Gastroesophageal sphincter (tissue), 4 donors: ENCODE results near the gene SLC4A11. TPM values are rescaled to one million over a fixed set of nuclear protein-coding genes. Genes with fewer than 3 reads are reported as not detected.

Source experiments
- ATAC-seq: fragments of 150-250 bp; one replicate; pipeline ENCODE4 v1.9.1; 2016; ENCODE audit warnings: mild to moderate bottlenecking, moderate library complexity
- H3K27ac ChIP-seq, 4 donors: fragments of 200-600 bp; sonication (generic) in 3 of 4; 1 replicate in 3 of 4; 2 replicates in 1 of 4; pipeline ENCODE4 v1.5.1; 2016 to 2019
- H3K27me3 ChIP-seq: fragments of 200-600 bp; sonication (generic); one replicate; pipeline ENCODE4 v1.5.1; 2019
- H3K36me3 ChIP-seq, 2 donors: fragments of 200-600 bp; sonication (generic); one replicate each; pipeline ENCODE4 v1.5.1; 2019; ENCODE audit warnings: control low read depth in 1 of 2
- H3K4me1 ChIP-seq, 3 donors: fragments of 200-600 bp; sonication (generic); 1 replicate in 2 of 3; 2 replicates in 1 of 3; pipeline ENCODE4 v1.5.1; 2016 to 2019; ENCODE audit warnings: control low read depth in 2 of 3
- H3K4me3 ChIP-seq, 2 donors: fragments of 200-600 bp; sonication (generic); one replicate each; pipeline ENCODE4 v1.5.1; 2019; ENCODE audit warnings: mild to moderate bottlenecking in 1 of 2, moderate library complexity in 1 of 2
- H3K9me3 ChIP-seq, 3 donors: fragments of 200-600 bp; sonication (generic); one replicate each; pipeline ENCODE4 v1.5.1; 2017 to 2019; ENCODE audit warnings: control low read depth in 2 of 3
- EP300 ChIP-seq: sonication (generic); formaldehyde crosslinking; IDR thresholded peaks from one replicate; pipeline ENCODE4 v1.6.1; 2017; ENCODE audit warnings: antibody characterized with exemption, mild to moderate bottlenecking
- POLR2A ChIP-seq, 2 donors: fragments of 450-650 bp; IDR thresholded peaks; one replicate each; pipeline ENCODE4 v1.6.1; 2017; ENCODE audit warnings: antibody characterized with exemption in 2 of 2, mild to moderate bottlenecking in 2 of 2, moderate library complexity in 1 of 2
- POLR2AphosphoS5 ChIP-seq: sonication (generic); formaldehyde crosslinking; IDR thresholded peaks from one replicate; pipeline ENCODE4 v1.6.1; 2017; ENCODE audit warnings: antibody characterized with exemption
- WGBS, 2 donors: methylation state at CpG; one replicate each; pipeline ENCODE4 v1.1.5; 2018; ENCODE audit warnings: low coverage in 1 of 2; 5-methylcytosine and 5-hydroxymethylcytosine counted together
- total RNA-seq, 4 donors: library from RNA; depleted of rRNA; stranded (reverse); fragments of >200 nt; gene quantifications; one replicate each; pipeline ENCODE4 v1.1.0, GENCODE V29; 2016
- TF ChIP-seq, protein P1 (sequence below), 4 experiments: fragments of 200-600 bp in 2 of 4; fragments of 450-650 bp in 2 of 4; sonication (generic) in 1 of 4; IDR thresholded peaks; one replicate each; pipeline ENCODE4 v1.5.1; 2017 to 2019; ENCODE audit warnings: antibody characterized with exemption in 4 of 4, mild to moderate bottlenecking in 2 of 4, moderate library complexity in 2 of 4

The SLC4A11 gene
- 1 to 10 TPM in 1 of 4 donors, under 1 TPM in 2, not detected in 1; 0.31 to 3.3 (median 0.62) TPM for total RNA-seq

GRCh38 chr20:3239026-3239866 lies at the start of gene SLC4A11:
SLC4A11 (minus strand) TSS chr20:3239190; CDS start chr20:3239137, 53 bp downstream.
- WGBS, 2 donors, result 0% methylated on average over 5 of the region's 107 CpGs; no CpG with 5 or more reads in 1 of the 2 donors
- Histone ChIP-seq H3K27me3 (peaks cover 95% of the 10 kb centered on the region), H3K4me1 (peaks cover 0 to 30% (median 9%) of the 10 kb centered on the region in 3 donors), H3K36me3 (no peaks in the 10 kb centered on the region), H3K4me3 (peak within 1 kb of the TSS; percentile 50 to 72), H3K27ac (peak within 1 kb of the TSS in 1 of 4 donors; percentile 6), H3K9me3 (no peaks in the 10 kb centered on the region)
- TF ChIP-seq POLR2AphosphoS5 (no peak), POLR2A (IDR thresholded peaks at IDR 0.05) (no peak), EP300 (no peak)
- TF ChIP-seq, protein P1, sequence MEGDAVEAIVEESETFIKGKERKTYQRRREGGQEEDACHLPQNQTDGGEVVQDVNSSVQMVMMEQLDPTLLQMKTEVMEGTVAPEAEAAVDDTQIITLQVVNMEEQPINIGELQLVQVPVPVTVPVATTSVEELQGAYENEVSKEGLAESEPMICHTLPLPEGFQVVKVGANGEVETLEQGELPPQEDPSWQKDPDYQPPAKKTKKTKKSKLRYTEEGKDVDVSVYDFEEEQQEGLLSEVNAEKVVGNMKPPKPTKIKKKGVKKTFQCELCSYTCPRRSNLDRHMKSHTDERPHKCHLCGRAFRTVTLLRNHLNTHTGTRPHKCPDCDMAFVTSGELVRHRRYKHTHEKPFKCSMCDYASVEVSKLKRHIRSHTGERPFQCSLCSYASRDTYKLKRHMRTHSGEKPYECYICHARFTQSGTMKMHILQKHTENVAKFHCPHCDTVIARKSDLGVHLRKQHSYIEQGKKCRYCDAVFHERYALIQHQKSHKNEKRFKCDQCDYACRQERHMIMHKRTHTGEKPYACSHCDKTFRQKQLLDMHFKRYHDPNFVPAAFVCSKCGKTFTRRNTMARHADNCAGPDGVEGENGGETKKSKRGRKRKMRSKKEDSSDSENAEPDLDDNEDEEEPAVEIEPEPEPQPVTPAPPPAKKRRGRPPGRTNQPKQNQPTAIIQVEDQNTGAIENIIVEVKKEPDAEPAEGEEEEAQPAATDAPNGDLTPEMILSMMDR (IDR thresholded peaks at IDR 0.05), result no peak
- peak; percentile 61 for ATAC-seq

- no peak overlapping the region for H3K27ac ChIP-seq
- H3K4me1 ChIP-seq, result no peaks in the 10 kb centered on the region
- no peak overlapping the region for H3K4me3 ChIP-seq
- ATAC-seq, result no peak
- no peaks in the 10 kb centered on the region for H3K27me3 ChIP-seq
- TF ChIP-seq, protein P1 (IDR thresholded peaks at IDR 0.05), result no peak
- no peak for TF ChIP-seq EP300
- no peak for TF ChIP-seq POLR2A (IDR thresholded peaks at IDR 0.05)
- no peak for TF ChIP-seq POLR2AphosphoS5
- WGBS, 2 donors, result no CpG with 5 or more reads among the region's 7 CpGs
- H3K9me3 ChIP-seq, result no peaks in the 10 kb centered on the region
- H3K36me3 ChIP-seq, result peaks cover 0 to 98% of the 10 kb centered on the region in 2 donors
Measured at GRCh38 chr20:3283222-3283820, 44.3 kb upstream of the SLC4A11 start.

DNA sequence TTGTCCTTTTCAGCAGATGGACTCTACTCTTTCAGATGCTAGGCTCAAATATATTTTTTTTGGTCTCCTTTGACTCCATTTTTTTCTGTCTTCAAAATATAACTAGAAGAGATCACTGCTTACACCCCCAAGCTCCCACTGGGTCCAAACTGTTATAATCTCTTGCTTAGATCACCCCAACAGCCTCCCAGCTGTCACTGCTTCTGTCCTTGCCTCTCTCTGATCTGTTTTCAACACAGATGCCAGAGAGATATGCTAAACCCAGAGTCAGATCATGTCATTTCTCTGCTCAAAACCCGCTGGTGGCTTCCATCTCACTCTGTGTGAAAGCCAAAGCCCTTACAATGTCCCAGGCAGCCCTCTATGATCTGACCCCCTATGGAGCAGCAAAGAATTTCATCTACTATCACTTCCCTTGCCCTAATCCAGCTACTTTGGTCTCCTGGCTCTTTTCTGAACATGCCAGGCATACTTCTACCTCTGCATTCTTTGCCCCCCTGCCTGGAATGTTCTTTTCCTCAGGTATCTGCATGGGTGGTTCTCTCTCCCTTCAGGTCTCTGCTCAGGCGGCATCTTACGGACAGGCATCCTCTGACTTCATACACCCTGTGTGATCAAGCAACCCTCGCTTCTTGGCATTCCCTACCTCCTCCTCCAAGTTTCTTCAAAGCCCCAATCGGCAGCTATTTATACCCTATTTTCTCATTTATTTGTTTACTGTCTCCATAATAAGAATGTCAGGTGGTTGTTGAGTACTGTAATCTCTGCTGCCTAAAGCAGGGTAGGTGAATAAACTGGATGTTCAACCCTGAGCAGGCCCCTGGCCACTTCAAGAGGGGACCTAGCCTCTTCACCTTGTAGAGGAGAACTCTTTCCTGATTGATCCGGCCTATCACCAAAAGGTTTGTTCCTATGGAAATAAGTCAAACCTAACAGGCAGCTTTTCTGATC lies 43.6 kb upstream of the SLC4A11 start:
- ATAC-seq, result no peak
- Histone ChIP-seq H3K9me3 (no peaks in the 10 kb centered on the region), H3K27me3 (no peaks in the 10 kb centered on the region), H3K4me1 (no peaks in the 10 kb centered on the region), H3K4me3 (no peak overlapping the region), H3K36me3 (peaks cover 0 to 98% of the 10 kb centered on the region in 2 donors), H3K27ac (no peak overlapping the region)
- TF ChIP-seq, protein P1 (IDR thresholded peaks at IDR 0.05), result no peak
- TF ChIP-seq POLR2A (IDR thresholded peaks at IDR 0.05) (no peak), EP300 (no peak), POLR2AphosphoS5 (no peak)
- 91 to 93% methylated on average over 3 to 6 of the region's 6 CpGs for WGBS, 2 donors

DNA sequence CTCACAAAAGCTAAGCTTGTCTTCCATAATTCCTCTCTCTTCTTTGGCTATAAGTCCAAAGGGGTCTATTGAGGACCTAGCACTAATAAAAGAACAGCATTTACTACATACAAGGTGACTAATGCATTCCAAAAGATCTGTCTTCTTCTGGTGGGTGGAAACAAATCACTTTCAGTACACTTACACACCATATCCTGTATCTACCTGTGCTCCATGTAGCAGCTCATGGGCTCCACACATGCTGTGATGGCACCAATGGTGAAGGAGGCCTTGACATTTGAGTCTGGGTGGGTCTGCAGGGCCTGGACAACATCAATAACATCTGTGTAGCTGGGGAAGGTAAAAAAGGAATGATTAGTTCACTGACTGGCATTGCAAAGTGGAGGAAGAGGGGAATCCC lies 42.4 kb upstream of the SLC4A11 start:
- Histone ChIP-seq H3K27me3 (no peaks in the 10 kb centered on the region), H3K4me1 (no peaks in the 10 kb centered on the region), H3K36me3 (peaks cover 0 to 98% of the 10 kb centered on the region in 2 donors), H3K9me3 (no peaks in the 10 kb centered on the region), H3K27ac (no peak overlapping the region), H3K4me3 (no peak overlapping the region)
- TF ChIP-seq POLR2AphosphoS5, result no peak
- ATAC-seq, result no peak

DNA sequence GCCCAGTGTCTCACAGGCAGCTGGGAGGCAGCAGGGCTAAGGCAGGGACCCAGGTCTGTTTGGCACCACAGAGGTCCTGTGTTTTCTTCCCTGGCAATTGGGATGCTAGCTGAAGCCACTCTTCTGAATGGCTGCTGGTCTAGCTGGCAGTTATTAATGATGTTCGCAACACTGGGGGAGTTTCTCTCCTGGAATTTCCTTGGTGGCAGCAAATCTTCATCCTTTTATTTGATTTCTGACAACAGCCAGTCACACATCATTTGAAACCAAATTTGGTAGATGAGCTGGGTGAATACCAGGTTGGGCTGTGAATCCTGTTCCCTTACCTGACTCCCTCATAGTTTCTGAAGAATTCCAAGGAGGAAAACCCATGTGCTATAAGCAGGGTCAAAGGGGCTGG lies 40.8 kb upstream of the SLC4A11 start:
- peaks cover 0 to 98% of the 10 kb centered on the region in 2 donors for H3K36me3 ChIP-seq

More for the DNA sequence above, 40.8 kb upstream of the SLC4A11 start:
- Histone ChIP-seq H3K4me1 (no peaks in the 10 kb centered on the region), H3K27ac (no peak overlapping the region), H3K27me3 (no peaks in the 10 kb centered on the region), H3K4me3 (no peak overlapping the region), H3K9me3 (no peaks in the 10 kb centered on the region)
- 100% methylated on average over 1 of the region's 1 CpG; no CpG with 5 or more reads in 1 of the 2 donors for WGBS, 2 donors
- TF ChIP-seq POLR2AphosphoS5 (no peak), POLR2A (IDR thresholded peaks at IDR 0.05) (no peak), EP300 (no peak)
- TF ChIP-seq, protein P1 (IDR thresholded peaks at IDR 0.05), result no peak
- ATAC-seq, result no peak
